Endothelial cell (in vitro differentiated cells): ENCODE data around the gene RASSF6. TPM values are rescaled to one million over a fixed set of nuclear protein-coding genes. Genes with fewer than 3 reads are reported as not detected.

ENCODE experiments used
- DNase-seq: peaks from one replicate; pipeline ENCODE4 v3.0.0; 2021; ENCODE audit warnings: low spot score
- H3K27ac Mint-ChIP-seq: one replicate; pipeline ENCODE4 v1.8.0; 2021; ENCODE audit warnings: mixed read lengths, inconsistent platforms; ENCODE audit not compliant: unreplicated experiment
- H3K27me3 Mint-ChIP-seq: one replicate; pipeline ENCODE4 v1.8.0; 2021; ENCODE audit warnings: mild to moderate bottlenecking, moderate library complexity, mixed read lengths, inconsistent platforms; ENCODE audit not compliant: unreplicated experiment
- H3K36me3 Mint-ChIP-seq: one replicate; pipeline ENCODE4 v1.8.0; 2021; ENCODE audit warnings: mild to moderate bottlenecking, low read depth, mixed read lengths, inconsistent platforms; ENCODE audit not compliant: unreplicated experiment
- H3K4me1 Mint-ChIP-seq: one replicate; pipeline ENCODE4 v1.8.0; 2021; ENCODE audit warnings: mild to moderate bottlenecking, mixed read lengths, inconsistent platforms; ENCODE audit not compliant: unreplicated experiment
- H3K4me3 Mint-ChIP-seq: one replicate; pipeline ENCODE4 v1.8.0; 2021; ENCODE audit warnings: mild to moderate bottlenecking, mixed read lengths, inconsistent platforms; ENCODE audit not compliant: unreplicated experiment
- H3K9me3 Mint-ChIP-seq: one replicate; pipeline ENCODE4 v1.8.0; 2021; ENCODE audit warnings: mixed read lengths, inconsistent platforms; ENCODE audit not compliant: unreplicated experiment
- CTCF ChIP-seq: fragments of 200-600 bp; sonication (generic); IDR thresholded peaks from one replicate; pipeline ENCODE4 v1.5.0; 2021; ENCODE audit warnings: antibody characterized with exemption; ENCODE audit not compliant: unreplicated experiment
- total RNA-seq: library from RNA; stranded (reverse); fragmentation: NEBNext Ultra II Directional; extraction: Animal tissue kit (Norgen Biotek cat#: 25700); gene quantifications from one replicate; pipeline ENCODE4 v1.2.1, GENCODE V29; 2021; ENCODE audit not compliant: unreplicated experiment

The RASSF6 gene
- total RNA-seq, 1 donor from 2014 or later: not detected

GRCh38 chr4:73533515-73534422, 86.5 kb downstream of the RASSF6 start:
- no peaks in the 10 kb centered on the region for H3K9me3 Mint-ChIP-seq
- no peak overlapping the region for H3K4me3 Mint-ChIP-seq
- no peaks in the 10 kb centered on the region for H3K27me3 Mint-ChIP-seq
- no peaks in the 10 kb centered on the region for H3K36me3 Mint-ChIP-seq
- H3K4me1 Mint-ChIP-seq: no peaks in the 10 kb centered on the region
- DNase-seq: no peak
- no peak overlapping the region for H3K27ac Mint-ChIP-seq
- TF ChIP-seq CTCF: no peak

GRCh38 chr4:73528171-73528570, 92.1 kb downstream of the RASSF6 start:
- Mint-ChIP-seq H3K4me3 (no peak overlapping the region), H3K27me3 (no peaks in the 10 kb centered on the region), H3K4me1 (no peaks in the 10 kb centered on the region), H3K36me3 (no peaks in the 10 kb centered on the region), H3K9me3 (no peaks in the 10 kb centered on the region), H3K27ac (no peak overlapping the region)
- DNase-seq: no peak
- TF ChIP-seq CTCF: no peak

- H3K27me3 Mint-ChIP-seq: no peaks in the 10 kb centered on the region
- H3K27ac Mint-ChIP-seq: no peak overlapping the region
- no peak overlapping the region for H3K4me3 Mint-ChIP-seq
- no peak for DNase-seq
- no peaks in the 10 kb centered on the region for H3K9me3 Mint-ChIP-seq
- H3K36me3 Mint-ChIP-seq: no peaks in the 10 kb centered on the region
- no peak for TF ChIP-seq CTCF
- no peaks in the 10 kb centered on the region for H3K4me1 Mint-ChIP-seq
Measured at GRCh38 chr4:73527196-73527595, 93.0 kb downstream of the RASSF6 start.

- H3K27ac Mint-ChIP-seq: no peak overlapping the region
- no peak for DNase-seq
- H3K4me1 Mint-ChIP-seq: no peaks in the 10 kb centered on the region
- no peaks in the 10 kb centered on the region for H3K27me3 Mint-ChIP-seq
- no peak overlapping the region for H3K4me3 Mint-ChIP-seq
- no peaks in the 10 kb centered on the region for H3K9me3 Mint-ChIP-seq
- no peaks in the 10 kb centered on the region for H3K36me3 Mint-ChIP-seq
- TF ChIP-seq CTCF: no peak
Measured at GRCh38 chr4:73525611-73526010, 94.6 kb downstream of the RASSF6 start.

- H3K4me1 Mint-ChIP-seq: no peaks in the 10 kb centered on the region
- TF ChIP-seq CTCF: no peak
- no peak overlapping the region for H3K27ac Mint-ChIP-seq
- H3K36me3 Mint-ChIP-seq: no peaks in the 10 kb centered on the region
- DNase-seq: no peak
- no peak overlapping the region for H3K4me3 Mint-ChIP-seq
- H3K27me3 Mint-ChIP-seq: no peaks in the 10 kb centered on the region
- H3K9me3 Mint-ChIP-seq: no peaks in the 10 kb centered on the region
Measured at GRCh38 chr4:73523126-73523525, 97.1 kb downstream of the RASSF6 start.
